Prostate gland (tissue), 2 donors: Measurements from ENCODE around the gene OR2T27.

ENCODE experiments used
- POLR2AphosphoS5 ChIP-seq: sonication (generic); formaldehyde crosslinking; IDR thresholded peaks from one replicate; pipeline ENCODE4 v1.6.1; 2017; ENCODE audit warnings: antibody characterized with exemption
- TF ChIP-seq, protein P1 (sequence below), 4 experiments: fragments of 200-600 bp in 2 of 4; fragments of 450-650 bp in 2 of 4; sonication (generic) in 2 of 4; IDR thresholded peaks; 1 replicate in 3 of 4; 2 replicates in 1 of 4; pipeline ENCODE4 v1.5.1; 2016 to 2019; ENCODE audit warnings: antibody characterized with exemption in 4 of 4, mild to moderate bottlenecking in 2 of 4, moderate library complexity in 2 of 4

GRCh38 chr1:248695451-248696132 is 40.3 kb upstream of the OR2T27 start:
- TF ChIP-seq, protein P1, sequence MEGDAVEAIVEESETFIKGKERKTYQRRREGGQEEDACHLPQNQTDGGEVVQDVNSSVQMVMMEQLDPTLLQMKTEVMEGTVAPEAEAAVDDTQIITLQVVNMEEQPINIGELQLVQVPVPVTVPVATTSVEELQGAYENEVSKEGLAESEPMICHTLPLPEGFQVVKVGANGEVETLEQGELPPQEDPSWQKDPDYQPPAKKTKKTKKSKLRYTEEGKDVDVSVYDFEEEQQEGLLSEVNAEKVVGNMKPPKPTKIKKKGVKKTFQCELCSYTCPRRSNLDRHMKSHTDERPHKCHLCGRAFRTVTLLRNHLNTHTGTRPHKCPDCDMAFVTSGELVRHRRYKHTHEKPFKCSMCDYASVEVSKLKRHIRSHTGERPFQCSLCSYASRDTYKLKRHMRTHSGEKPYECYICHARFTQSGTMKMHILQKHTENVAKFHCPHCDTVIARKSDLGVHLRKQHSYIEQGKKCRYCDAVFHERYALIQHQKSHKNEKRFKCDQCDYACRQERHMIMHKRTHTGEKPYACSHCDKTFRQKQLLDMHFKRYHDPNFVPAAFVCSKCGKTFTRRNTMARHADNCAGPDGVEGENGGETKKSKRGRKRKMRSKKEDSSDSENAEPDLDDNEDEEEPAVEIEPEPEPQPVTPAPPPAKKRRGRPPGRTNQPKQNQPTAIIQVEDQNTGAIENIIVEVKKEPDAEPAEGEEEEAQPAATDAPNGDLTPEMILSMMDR (IDR thresholded peaks at IDR 0.05), result no peak
- no peak for TF ChIP-seq POLR2AphosphoS5
